K562 (cell line): Measurements from ENCODE around the gene SRCIN1. TPM values are rescaled to one million over a fixed set of nuclear protein-coding genes. Genes with fewer than 3 reads are reported as not detected.

Source experiments
- ATAC-seq: fragments of 200-7000 bp; cut with Tn5 transposase; 3 replicates; pipeline ENCODE4 v1.9.1; 2020; ENCODE audit warnings: moderate library complexity
- BruUV-seq: library from RNA; stranded (reverse); fragments of 400-500 nt; replicated peaks from 2 replicates; lab custom pipeline; 2021; lab: Mats Ljungman, UMichigan
- CTCF ChIA-PET: fragments of 300-600 bp; formaldehyde crosslinking; extraction: SDS; loops from one replicate; lab custom pipeline; 2021; ENCODE audit warnings: low intra/inter-chr PET ratio; lab: Yijun Ruan, JAX
- POLR2A ChIA-PET: fragments of 300-600, 350-650 bp; sonication (Branson Sonifier 250); formaldehyde crosslinking; extraction: SDS; loops from one replicate; lab custom pipeline; 2021; ENCODE audit warnings: antibody characterized with exemption, inconsistent platforms; lab: Yijun Ruan, JAX
- DNase-seq, 4 experiments: peaks; one replicate each; pipeline versions ENCODE4 v3.0.0 to v3.0.0-alpha.2; 2011 to 2018; ENCODE audit warnings: low spot score in 3 of 4, mixed read lengths in 3 of 4; ENCODE audit errors: extremely low read depth in 1 of 4
- FAIRE-seq: peaks from 2 replicates; lab custom pipeline; 2011; peaks lifted over from hg19 to GRCh38; lab: Jason Lieb, UNC
- H2AFZ ChIP-seq: 2 replicates; pipeline ENCODE4 v1.6.0; 2011; ENCODE audit warnings: low read depth, low read length, control low read depth, inconsistent platforms
- H3K27ac ChIP-seq: fragments of 200-600 bp; 3 replicates; pipeline ENCODE4 v1.8.0; 2011; ENCODE audit warnings: low read depth, mild to moderate bottlenecking, control low read depth, inconsistent platforms, low read length, moderate library complexity, mixed read lengths; ENCODE audit errors: extremely low read depth
- H3K27me3 ChIP-seq, 2 experiments: fragments of 300-600 bp in 1 of 2; 2 replicates in 1 of 2; 3 replicates in 1 of 2; pipeline versions ENCODE4 v1.6.0 to v1.8.0; 2011; ENCODE audit warnings: inconsistent platforms in 2 of 2, low read length in 2 of 2, mild to moderate bottlenecking in 1 of 2, mixed read lengths in 1 of 2, moderate library complexity in 1 of 2; ENCODE audit not compliant: control insufficient read depth in 2 of 2, insufficient read depth in 2 of 2
- H3K36me3 ChIP-seq: fragments of 300-600 bp; 3 replicates; pipeline ENCODE4 v1.8.0; 2011; ENCODE audit warnings: mild to moderate bottlenecking, low read length, inconsistent platforms; ENCODE audit not compliant: control insufficient read depth, insufficient read depth
- H3K4me1 ChIP-seq, 2 experiments: fragments of 200-600 bp in 1 of 2; replicated peaks in 1 of 2; 2 replicates in 1 of 2; 3 replicates in 1 of 2; pipeline versions ENCODE4 v1.5.1 to v1.8.0; 2011; ENCODE audit warnings: inconsistent platforms in 2 of 2, low read length in 2 of 2, mild to moderate bottlenecking in 1 of 2, mixed read lengths in 1 of 2, moderate library complexity in 1 of 2; ENCODE audit not compliant: control insufficient read depth in 2 of 2, insufficient read depth in 2 of 2
- H3K4me2 ChIP-seq: 2 replicates; pipeline ENCODE4 v1.6.1; 2011; ENCODE audit warnings: low read length, control low read depth, inconsistent platforms, mixed read lengths; ENCODE audit not compliant: insufficient read depth
- H3K4me3 ChIP-seq: fragments of 200-600 bp; sonication (generic), shearing (Covaris generic); 2 replicates; pipeline ENCODE4 v1.5.1; 2016; ENCODE audit warnings: control low read depth, inconsistent platforms
- H3K79me2 ChIP-seq: fragments of 200-600 bp; 3 replicates; pipeline ENCODE4 v1.8.0; 2011; ENCODE audit warnings: low read length, inconsistent platforms; ENCODE audit not compliant: control insufficient read depth, insufficient read depth
- H3K9ac ChIP-seq, 2 experiments: 2 replicates each; pipeline versions ENCODE4 v1.6.0 to v1.6.1; 2011; ENCODE audit warnings: low read depth in 2 of 2, low read length in 2 of 2, control low read depth in 1 of 2, inconsistent platforms in 1 of 2, mild to moderate bottlenecking in 1 of 2, mixed read lengths in 1 of 2; ENCODE audit not compliant: insufficient read depth in 1 of 2
- H3K9me1 ChIP-seq: one replicate; pipeline ENCODE4 v1.6.0; 2011; ENCODE audit warnings: inconsistent platforms, mild to moderate bottlenecking, low read length, moderate library complexity; ENCODE audit not compliant: control insufficient read depth, insufficient read depth
- H3K9me3 ChIP-seq: replicated peaks from 2 replicates; pipeline ENCODE4 v1.5.1; 2011; ENCODE audit warnings: low read depth, low read length, inconsistent platforms; ENCODE audit not compliant: control insufficient read depth, insufficient read depth
- H4K20me1 ChIP-seq: replicated peaks from 2 replicates; pipeline ENCODE4 v1.6.1; 2011; ENCODE audit warnings: low read length, inconsistent platforms, mixed read lengths; ENCODE audit not compliant: control insufficient read depth, insufficient read depth
- CBFA2T2 ChIP-seq: fragments of 450-650 bp; conservative IDR thresholded peaks from 2 replicates; pipeline ENCODE4 v1.6.1; 2017; ENCODE audit warnings: mild to moderate bottlenecking
- CTBP1 ChIP-seq: fragments of 450-650 bp; IDR thresholded peaks from 2 replicates; pipeline ENCODE4 v1.6.1; 2016; ENCODE audit warnings: borderline replicate concordance
- ELF4 ChIP-seq: fragments of 450-650 bp; formaldehyde crosslinking; IDR thresholded peaks from 2 replicates; pipeline ENCODE4 v1.4.0; 2022; ENCODE audit warnings: missing genetic modification characterization
- HMGN3 ChIP-seq: IDR thresholded peaks from 2 replicates; pipeline ENCODE4 v1.6.1; 2011; ENCODE audit warnings: borderline replicate concordance, low read depth, mild to moderate bottlenecking, mixed read lengths, low read length; ENCODE audit not compliant: insufficient read length; ENCODE audit errors: extremely low read depth
- MECOM ChIP-seq: fragments of 250-450 bp; sonication (Bioruptor Pico); IDR thresholded peaks from 2 replicates; pipeline ENCODE4 v1.8.0; 2022; ENCODE audit warnings: inconsistent platforms
- NCOA1 ChIP-seq: fragments of 450-650 bp; IDR thresholded peaks from 2 replicates; pipeline ENCODE4 v1.6.1; 2016; ENCODE audit warnings: low read depth
- NFE2 ChIP-seq: IDR thresholded peaks from 2 replicates; pipeline ENCODE4 v1.6.1; 2014; ENCODE audit warnings: antibody characterized with exemption, low read depth
- POU5F1 ChIP-seq: fragments of 150-350 bp; IDR thresholded peaks from 2 replicates; pipeline ENCODE4 v1.6.1; 2014; ENCODE audit warnings: borderline replicate concordance, low read length, low read depth, mild to moderate bottlenecking; ENCODE audit not compliant: partially characterized antibody
- RBBP5 ChIP-seq: fragments of 200-600 bp; sonication (generic); IDR thresholded peaks from 2 replicates; pipeline ENCODE4 v1.6.1; 2012; ENCODE audit warnings: borderline replicate concordance, mild to moderate bottlenecking, low read length, control low read depth, inconsistent platforms; ENCODE audit not compliant: insufficient read depth, poor library complexity, severe bottlenecking
- SMAD4 ChIP-seq: fragments of 250-450 bp; sonication (Bioruptor Pico); conservative IDR thresholded peaks from 2 replicates; pipeline ENCODE4 v1.8.0; 2021; ENCODE audit warnings: inconsistent platforms, mild to moderate bottlenecking, moderate library complexity
- SREBF2 ChIP-seq: sonication (generic); formaldehyde crosslinking; IDR thresholded peaks from 2 replicates; pipeline ENCODE4 v1.4.0; 2020; ENCODE audit warnings: mild to moderate bottlenecking, missing genetic modification reagents
- SUPT5H ChIP-seq: fragments of 450-650 bp; IDR thresholded peaks from 2 replicates; pipeline ENCODE4 v1.6.1; 2016
- TARDBP ChIP-seq: fragments of 450-650 bp; IDR thresholded peaks from 2 replicates; pipeline ENCODE4 v1.6.1; 2016
- ZEB2 ChIP-seq: fragments of 450-650 bp; IDR thresholded peaks from 2 replicates; pipeline ENCODE4 v1.6.1; 2016
- ZNF316 ChIP-seq: fragments of 450-650 bp; IDR thresholded peaks from 2 replicates; pipeline ENCODE4 v1.6.1; 2016
- WGBS: fragments of 100-300 bp; shearing (Covaris generic); methylation state at CpG from one replicate; pipeline ENCODE4 v1.1.6; 2016; ENCODE audit warnings: low coverage, mixed read lengths; ENCODE audit not compliant: insufficient coverage; ENCODE audit errors: missing lambda C conversion rate; 5-methylcytosine and 5-hydroxymethylcytosine counted together
- in situ Hi-C: fragments of 300-500 bp; cut with MboI; formaldehyde crosslinking; loops from 4 replicates; pipeline ENCODE4 v1.15.0; 2018; ENCODE audit warnings: inconsistent platforms, mixed read lengths
- intact Hi-C: fragments of 100-400 bp; cut with micrococcal nuclease; formaldehyde crosslinking; loops from 2 replicates; pipeline ENCODE4 v1.14.2; 2022
- polyA plus RNA-seq, 8 experiments: library from polyadenylated mRNA; depleted of rRNA in 4 of 8; stranded (reverse) in 5 of 8; unstranded in 3 of 8; fragments of >200 nt; fragmentation: Nextera tagmentation in 2 of 8; fragmentation: Illumina TruSeq in 1 of 8; extraction: Ambion mirVana in 2 of 8; extraction: Trizol in 1 of 8; gene quantifications; 2 replicates each; pipeline versions ENCODE4 v1.2.1 to v1.2.3, GENCODE V29; 2011 to 2014; ENCODE audit warnings: inconsistent platforms in 1 of 8, missing spikeins in 1 of 8
- total RNA-seq, 7 experiments: library from RNA; depleted of rRNA in 6 of 7; stranded (reverse); fragments of >200 nt in 6 of 7; fragmentation: Illumina TruSeq in 2 of 7; extraction: Trizol in 2 of 7; gene quantifications; 2 replicates each; pipeline versions ENCODE4 v1.2.1 to v1.2.3, GENCODE V29; 2011 to 2021; ENCODE audit warnings: low replicate concordance in 1 of 7
- TF ChIP-seq, protein P1 (sequence below): IDR thresholded peaks from 3 replicates; pipeline ENCODE4 v1.6.1; 2011; ENCODE audit warnings: borderline replicate concordance, mild to moderate bottlenecking, moderate library complexity; ENCODE audit not compliant: insufficient read length; ENCODE audit errors: extremely low read depth
- TF ChIP-seq, protein P2 (sequence below), 3 experiments: IDR thresholded peaks in 2 of 3; conservative IDR thresholded peaks in 1 of 3; 2 replicates each; pipeline ENCODE4 v1.5.1; 2011 to 2012; ENCODE audit warnings: low read length in 3 of 3, mild to moderate bottlenecking in 3 of 3, control low read depth in 2 of 3, improper control_type of control experiment in 1 of 3, inconsistent platforms in 1 of 3, low read depth in 1 of 3, mixed read lengths in 1 of 3, moderate library complexity in 1 of 3; ENCODE audit not compliant: insufficient read depth in 2 of 3

Gene SRCIN1
- total and polyA plus RNA-seq, 9 of the 15 experiments (the other 6 are each of a cell fraction or from before 2014, with no cell fraction given): 0.09 to 0.33 (median 0.13) TPM; not detected in 6

DNA sequence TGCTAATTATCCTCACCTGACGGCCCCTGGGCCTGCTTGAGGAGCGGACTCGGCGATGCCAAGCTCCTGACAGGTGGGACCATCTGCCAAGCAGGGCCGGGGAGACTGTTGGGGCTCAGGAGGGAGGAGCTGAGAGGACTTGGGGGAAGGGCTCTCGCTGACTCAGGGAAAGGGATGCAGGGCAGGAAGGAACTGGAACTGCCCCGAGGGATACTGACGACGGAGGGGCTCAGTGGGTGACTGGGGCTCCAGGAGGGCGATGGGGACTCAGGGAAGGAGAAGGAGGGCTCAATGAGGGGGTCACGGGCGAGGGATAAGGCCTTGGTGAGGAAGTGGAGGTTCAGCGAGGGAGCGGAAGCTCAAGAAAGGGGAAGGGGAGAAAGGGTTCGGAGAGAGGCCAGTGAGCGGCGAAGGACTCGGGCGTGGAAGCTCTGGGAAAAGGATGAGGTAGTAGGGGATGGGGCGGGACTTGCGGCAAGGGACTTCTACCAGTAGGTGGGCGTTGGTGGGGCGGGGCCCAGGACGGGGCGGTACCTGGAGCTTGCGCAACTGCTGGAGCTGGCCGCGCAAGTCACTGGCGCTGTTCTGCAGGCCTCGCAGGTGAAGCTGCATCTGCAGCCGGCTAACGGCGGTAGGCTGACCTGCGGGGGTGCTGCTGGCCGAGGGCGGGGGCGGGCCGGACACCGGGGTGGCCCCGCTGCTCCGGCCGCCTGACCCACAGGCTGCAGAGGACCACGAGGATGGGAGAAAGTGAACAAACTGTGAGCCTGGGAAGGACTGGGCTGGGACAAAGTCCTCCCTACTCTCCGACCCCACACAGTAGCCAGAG lies 46.5 kb downstream of the SRCIN1 start:
- Histone ChIP-seq H3K79me2 (no peaks in the 10 kb centered on the region), H3K27ac (no peak overlapping the region), H3K36me3 (no peaks in the 10 kb centered on the region), H3K4me2 (peak overlapping the region; percentile 71), H3K4me1 (peaks cover 19 to 57% of the 10 kb centered on the region in 2 experiments), H2AFZ (peak overlapping the region; percentile 91), H3K9me1 (no peaks in the 10 kb centered on the region), H3K9me3 (no peaks in the 10 kb centered on the region), H3K4me3 (0 out of 2 replicates have a peak overlapping the region, but pooled peaks have one; percentile 1), H3K9ac (peak overlapping the region in 1 of 2 experiments; percentile 76; a peak in 1 of 4 replicates), H3K27me3 (peaks cover 16 to 39% of the 10 kb centered on the region in 2 experiments; a peak in 4 of 5 replicates), H4K20me1 (peaks cover 27% of the 10 kb centered on the region)
- ChIA-PET CTCF (interaction anchor here (0.6 to 2.9 kb wide), 5 partner anchors 21 to 409 kb away, joined by 3 to 17 read pairs (median 4); no protein-coding TSS in a partner anchor), POLR2A (interaction anchor here (0.5 to 2.2 kb wide), 11 partner anchors 9 to 151 kb away, joined by 3 to 6 read pairs (median 3); no protein-coding TSS in a partner anchor)
- intact Hi-C loops: loop anchor here (5.0 kb wide), 1 partner anchor 43 kb away; no protein-coding TSS in a partner anchor
- ATAC-seq (peak; percentile 94), FAIRE-seq (no peak), DNase-seq (peak; percentile 94 to 96 (median 95))
- in situ Hi-C loops: loop anchor here (5.0 kb wide), 1 partner anchor 103 kb away; no protein-coding TSS in a partner anchor
- WGBS: 4% methylated on average over 34 of the region's 44 CpGs
- no TSS peak for BruUV-seq
- TF ChIP-seq, protein P1, sequence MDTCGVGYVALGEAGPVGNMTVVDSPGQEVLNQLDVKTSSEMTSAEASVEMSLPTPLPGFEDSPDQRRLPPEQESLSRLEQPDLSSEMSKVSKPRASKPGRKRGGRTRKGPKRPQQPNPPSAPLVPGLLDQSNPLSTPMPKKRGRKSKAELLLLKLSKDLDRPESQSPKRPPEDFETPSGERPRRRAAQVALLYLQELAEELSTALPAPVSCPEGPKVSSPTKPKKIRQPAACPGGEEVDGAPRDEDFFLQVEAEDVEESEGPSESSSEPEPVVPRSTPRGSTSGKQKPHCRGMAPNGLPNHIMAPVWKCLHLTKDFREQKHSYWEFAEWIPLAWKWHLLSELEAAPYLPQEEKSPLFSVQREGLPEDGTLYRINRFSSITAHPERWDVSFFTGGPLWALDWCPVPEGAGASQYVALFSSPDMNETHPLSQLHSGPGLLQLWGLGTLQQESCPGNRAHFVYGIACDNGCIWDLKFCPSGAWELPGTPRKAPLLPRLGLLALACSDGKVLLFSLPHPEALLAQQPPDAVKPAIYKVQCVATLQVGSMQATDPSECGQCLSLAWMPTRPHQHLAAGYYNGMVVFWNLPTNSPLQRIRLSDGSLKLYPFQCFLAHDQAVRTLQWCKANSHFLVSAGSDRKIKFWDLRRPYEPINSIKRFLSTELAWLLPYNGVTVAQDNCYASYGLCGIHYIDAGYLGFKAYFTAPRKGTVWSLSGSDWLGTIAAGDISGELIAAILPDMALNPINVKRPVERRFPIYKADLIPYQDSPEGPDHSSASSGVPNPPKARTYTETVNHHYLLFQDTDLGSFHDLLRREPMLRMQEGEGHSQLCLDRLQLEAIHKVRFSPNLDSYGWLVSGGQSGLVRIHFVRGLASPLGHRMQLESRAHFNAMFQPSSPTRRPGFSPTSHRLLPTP: no peak
- TF ChIP-seq SREBF2 (CRISPR knock-in tag) (no peak), ELF4 (0 out of 2 replicates have a peak, but pooled peaks have one; percentile 76), NCOA1 (no peak), RBBP5 (no peak), POU5F1 (no peak), ZNF316 (peak; percentile 32; the same call in 1 of the 2 replicates), SMAD4 (CRISPR knock-in tag) (0 out of 2 replicates have a peak, but pooled peaks have one; percentile 16), ZEB2 (peak; percentile 25; the same call in 1 of the 2 replicates), CTBP1 (peak; percentile 54; the same call in 1 of the 2 replicates), CBFA2T2 (0 out of 2 replicates have a peak, but pooled peaks have one; percentile 17), MECOM (no peak), TARDBP (no peak), SUPT5H (no peak), NFE2 (0 out of 2 replicates have a peak, but pooled peaks have one; percentile 17), HMGN3 (peak; percentile 65)
- TF ChIP-seq, protein P2, sequence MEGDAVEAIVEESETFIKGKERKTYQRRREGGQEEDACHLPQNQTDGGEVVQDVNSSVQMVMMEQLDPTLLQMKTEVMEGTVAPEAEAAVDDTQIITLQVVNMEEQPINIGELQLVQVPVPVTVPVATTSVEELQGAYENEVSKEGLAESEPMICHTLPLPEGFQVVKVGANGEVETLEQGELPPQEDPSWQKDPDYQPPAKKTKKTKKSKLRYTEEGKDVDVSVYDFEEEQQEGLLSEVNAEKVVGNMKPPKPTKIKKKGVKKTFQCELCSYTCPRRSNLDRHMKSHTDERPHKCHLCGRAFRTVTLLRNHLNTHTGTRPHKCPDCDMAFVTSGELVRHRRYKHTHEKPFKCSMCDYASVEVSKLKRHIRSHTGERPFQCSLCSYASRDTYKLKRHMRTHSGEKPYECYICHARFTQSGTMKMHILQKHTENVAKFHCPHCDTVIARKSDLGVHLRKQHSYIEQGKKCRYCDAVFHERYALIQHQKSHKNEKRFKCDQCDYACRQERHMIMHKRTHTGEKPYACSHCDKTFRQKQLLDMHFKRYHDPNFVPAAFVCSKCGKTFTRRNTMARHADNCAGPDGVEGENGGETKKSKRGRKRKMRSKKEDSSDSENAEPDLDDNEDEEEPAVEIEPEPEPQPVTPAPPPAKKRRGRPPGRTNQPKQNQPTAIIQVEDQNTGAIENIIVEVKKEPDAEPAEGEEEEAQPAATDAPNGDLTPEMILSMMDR (IDR thresholded peaks at IDR 0.05 in 2 of 3, conservative IDR thresholded peaks at IDR 0.05 in 1 of 3; ENCODE audit: insufficient read depth in 2 of 3, low read depth in 1 of 3, low read length in 3 of 3): peak in 2 of 3 experiments; percentile 29 to 65; a peak in 2 of 6 replicates
